Inflammatory macrophage (primary cell): ENCODE results near the gene CCDC142.

ENCODE experiments used
- DNase-seq, 2 donors: peaks; one replicate each; pipeline ENCODE4 v3.0.0-alpha.2; 2020 to 2022

Gene CCDC142

DNA sequence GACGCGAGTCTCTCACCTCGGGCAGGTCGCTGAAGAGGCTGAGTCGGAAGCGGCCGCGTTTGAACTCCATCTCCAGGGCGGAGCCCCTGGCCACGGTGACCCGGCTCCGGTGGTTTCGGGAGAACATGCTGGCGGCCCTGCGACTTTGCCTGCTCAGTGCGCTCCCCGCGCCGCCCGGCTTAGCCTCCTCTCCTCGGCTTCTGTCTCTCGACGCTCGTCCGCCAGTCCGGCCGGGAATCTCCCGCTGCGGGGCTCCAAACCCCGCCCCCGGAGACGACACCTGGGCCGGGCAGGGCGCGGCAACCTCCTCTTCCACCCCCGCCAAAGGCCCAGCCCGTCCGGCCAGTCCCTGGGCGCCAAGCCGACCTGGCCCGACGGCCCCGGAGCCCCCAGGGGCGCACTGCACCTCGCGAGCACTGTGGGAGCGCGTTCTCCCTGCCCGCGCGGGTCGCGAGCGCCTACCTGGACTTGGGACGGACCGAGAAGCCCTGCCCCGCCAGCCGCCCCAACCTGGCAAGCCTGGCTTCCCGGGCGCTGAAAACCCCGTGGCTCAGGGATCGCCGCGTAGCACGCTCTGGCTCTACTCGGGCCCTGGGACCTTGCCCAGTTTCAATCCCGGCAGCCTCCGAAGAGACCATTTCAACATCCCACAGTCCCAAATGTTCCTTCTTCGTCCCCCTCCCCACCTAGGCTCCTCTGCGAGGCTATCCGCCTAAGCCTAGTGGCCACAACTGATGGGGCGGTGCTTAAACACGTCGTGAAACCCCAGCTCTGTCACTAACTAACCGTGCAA is 40.9 kb downstream of the CCDC142 start, which contains the start of gene RTKN:
Gene RTKN, minus strand, starts transcription at position 248 of the 793 bp plus-strand sequence. Its CDS starts 121 bp downstream, at position 127.
- no peak for DNase-seq

DNA sequence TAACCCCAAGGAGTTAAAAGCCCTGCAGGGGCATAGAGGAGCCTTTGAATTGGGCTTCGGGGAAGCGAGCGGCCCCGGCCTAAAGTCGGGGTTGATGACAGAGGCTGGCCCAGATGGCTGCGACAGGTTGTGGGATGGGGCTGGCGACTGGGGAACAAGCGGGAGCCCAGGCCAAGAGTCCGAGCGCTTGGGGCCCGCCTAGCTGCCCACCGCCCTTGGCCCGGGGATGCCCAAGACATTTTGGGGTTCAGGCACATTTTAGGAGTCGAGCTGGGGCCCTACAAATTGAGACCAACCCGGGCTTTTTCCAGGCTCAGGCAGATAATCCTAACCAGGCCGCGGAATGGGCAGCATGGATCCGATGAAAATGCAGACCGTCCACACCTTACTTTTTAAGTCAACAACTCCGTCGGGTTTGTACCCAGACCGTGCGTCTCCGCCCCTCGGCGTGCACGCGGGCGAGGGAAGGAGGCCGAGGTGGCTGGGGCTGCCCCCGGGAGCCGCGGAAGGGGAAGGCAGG is 41.6 kb downstream of the CCDC142 start:
- no peak for DNase-seq

DNA sequence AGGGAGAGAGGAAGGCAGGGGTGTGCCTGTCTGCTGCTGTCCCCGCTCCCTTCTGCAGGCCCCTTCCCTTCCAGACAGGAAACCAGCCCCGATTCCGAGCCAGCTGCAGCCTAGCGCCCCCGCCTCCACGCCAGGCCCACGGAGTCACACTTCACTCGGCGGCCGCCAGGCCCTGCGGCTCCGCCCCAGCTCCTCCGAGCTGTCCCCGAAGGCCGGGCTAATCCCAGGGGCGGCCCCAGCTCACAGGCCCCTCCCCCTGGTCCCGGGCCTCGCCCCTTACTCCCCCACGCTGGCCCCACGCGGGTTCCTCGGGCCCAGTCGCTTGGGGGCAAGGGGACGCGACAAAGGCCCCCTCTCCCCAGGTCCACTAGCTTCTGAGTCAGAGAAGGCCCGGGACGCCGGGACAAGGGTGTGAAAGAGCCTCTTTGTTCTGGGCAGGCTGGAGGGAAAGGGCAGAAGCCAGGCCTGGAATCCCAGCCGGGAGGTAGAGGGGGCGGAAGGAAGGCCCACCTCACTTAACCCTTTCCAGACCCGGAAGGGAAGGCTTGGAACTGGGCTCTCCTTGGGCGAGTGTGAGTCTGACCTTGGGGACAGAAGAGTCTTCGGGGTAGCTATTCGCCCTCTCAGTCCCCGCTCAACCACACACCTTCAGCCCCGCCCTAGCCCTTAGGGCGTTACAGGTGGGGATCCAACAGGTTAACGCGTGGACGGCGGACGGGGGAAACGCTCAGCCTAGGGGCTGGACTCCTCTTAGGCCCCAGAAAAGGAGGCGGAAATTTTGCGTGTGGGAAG is 42.2 kb downstream of the CCDC142 start:
- peak; percentile 52 to 78 for DNase-seq

DNA sequence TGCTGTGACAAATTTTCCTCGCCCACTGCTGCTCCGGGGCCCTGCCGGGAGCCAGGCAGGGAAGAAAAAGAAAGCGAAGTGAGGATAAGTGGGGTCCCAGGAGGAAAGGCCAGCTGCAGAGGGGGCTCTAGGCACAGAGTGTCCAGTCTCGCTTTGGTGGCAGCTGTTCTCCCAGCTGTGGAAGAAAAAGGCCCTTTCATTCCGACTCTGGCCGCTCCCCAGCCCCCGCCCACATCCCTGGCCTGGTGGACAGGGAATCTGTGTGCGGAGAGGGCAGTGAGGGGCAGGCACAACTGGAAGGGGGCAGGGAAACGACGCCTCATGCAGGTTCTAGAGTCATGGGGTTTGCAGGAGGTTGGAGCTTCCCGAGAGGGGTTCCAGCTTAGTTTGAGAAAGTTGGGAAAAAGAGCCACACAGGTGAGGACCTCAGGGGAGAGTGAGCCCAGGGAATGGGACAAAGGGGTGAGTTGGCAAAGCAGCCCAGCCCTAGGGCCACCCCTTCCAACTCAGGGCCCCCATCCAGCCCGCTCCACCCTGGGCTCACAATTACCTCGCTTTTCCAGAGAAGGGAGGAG is 42.9 kb downstream of the CCDC142 start:
- no peak for DNase-seq

DNA sequence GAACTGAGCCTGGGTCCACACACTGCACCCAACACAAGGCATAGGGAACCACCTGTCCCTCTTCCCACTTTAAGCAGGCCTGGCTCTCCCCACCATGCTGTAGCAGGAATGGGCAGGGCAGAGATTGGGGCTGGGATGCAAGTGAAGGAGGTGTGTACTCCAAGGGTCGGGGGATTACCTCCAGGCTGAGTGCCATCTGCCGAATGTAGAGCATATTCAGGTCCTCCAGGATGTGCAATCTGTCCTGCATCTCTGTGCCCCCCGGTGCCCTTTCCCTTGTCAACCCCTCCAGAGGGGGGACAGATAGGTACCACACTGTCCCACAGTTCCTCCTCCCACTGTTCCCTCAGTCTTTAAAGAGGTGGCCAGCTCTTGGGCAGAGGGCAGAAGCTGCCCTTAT is 43.4 kb downstream of the CCDC142 start:
- DNase-seq, result no peak

DNA sequence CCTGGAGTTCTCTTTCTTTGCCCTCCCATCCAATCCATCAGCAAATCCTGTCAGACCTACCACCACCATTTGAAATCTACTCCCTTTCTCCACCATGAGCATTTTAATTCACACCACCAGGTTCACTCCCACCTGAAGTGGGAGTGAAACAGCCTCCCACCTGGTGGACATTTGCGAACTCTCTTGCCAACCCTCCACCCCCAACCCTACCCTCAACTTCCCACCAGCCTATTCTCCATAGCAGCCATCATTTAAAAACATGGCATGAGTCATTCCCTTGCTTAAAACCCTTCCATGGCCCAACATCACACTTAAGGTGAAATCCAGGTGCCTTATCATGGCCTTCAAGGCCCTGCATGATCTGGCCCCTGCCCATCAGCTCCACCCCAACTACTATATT is 44.5 kb downstream of the CCDC142 start:
- DNase-seq, result no peak

DNA sequence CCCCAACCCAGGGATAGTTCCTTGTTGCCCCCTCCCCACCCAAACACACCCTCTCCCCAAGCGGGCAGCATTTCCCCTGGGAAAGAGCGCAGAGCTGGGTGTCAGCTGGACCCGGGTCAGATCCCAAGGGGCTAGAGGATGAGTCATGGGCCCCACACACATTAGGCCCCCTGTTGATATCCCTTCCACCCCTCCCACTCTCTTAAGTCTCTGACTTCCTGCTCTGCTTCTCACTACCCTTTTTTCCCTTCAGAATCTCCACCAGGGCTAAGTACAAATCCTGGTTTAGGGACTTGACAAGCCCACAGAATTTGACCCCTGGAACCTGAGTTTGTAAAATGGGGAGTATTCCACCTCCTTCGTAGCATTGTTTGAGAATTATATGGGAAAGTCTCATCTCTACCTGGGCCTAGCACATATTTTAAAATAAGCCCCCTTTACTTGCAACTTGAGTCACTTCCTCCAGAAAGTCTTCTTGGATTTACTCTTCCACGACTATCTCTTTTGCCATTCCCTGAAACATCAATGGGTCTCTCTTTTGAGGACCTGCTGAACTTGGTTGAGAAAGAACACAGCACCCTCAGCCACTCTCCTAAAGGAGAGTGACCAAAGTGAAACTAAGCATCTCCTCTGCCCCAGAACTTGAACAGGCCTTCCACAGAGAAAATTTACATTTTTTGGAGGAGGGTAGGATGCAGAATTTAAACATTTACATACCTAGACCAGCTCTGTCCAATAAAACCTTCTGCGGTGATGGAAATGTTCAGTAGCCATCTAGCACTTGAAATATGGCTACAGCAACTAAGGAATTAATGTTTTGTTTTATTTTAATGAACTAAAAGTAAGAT is 45.7 kb downstream of the CCDC142 start:
- DNase-seq, result peak; percentile 20 to 46

DNA sequence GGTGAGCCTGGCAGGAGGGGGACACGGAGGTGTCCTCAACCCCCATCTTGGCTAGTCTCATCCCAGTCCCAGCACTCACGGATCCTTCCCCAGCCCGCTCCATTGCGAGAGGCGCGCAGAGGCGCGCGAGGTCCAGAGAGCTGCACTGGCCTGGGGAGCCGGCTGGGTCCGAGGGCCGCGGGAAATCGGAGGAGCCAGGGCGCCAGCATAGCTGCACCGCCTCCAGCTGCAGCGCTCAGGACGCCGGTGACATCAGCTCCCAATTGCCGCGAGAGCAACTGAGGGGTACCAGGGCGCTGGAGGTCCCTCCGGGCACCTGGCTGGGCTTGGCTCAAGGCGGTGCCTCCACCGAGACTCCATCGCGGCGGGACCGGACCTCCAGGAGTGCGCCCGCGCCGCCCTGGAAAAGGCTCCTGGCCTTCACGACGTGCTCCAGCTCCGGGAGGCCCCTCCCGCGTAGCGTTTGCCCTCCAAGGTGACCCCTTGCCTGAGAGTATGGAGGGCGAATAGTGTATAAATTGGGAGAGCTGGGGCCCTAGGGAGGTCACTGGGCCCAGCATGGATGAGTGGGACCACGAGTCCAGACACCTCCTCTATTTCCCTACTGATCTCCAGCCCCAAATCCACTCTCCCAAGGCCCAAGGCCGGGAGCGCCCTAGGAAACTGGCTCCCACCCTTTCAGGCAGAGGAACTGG is 46.5 kb downstream of the CCDC142 start:
- DNase-seq, result no peak

DNA sequence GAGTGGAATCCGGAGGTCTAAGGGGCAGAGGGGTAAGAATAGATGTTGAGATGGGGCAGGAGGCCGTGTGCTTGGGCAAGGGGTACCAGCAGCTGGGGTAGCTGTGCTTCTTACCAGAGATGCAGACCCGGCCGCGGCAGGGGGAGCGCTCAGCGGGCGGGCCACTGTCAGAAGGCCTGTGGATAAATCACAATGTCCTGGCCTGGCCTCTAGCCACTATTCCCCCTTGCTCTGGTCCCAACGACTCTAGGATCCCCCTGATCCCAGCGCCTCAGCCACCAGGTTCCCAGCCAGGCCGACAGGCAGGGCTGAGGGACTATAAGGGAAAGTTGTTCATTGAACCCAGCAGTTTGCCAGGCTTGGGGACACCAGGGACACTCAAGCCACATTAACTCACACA is 52.3 kb downstream of the CCDC142 start:
- DNase-seq, result no peak

DNA sequence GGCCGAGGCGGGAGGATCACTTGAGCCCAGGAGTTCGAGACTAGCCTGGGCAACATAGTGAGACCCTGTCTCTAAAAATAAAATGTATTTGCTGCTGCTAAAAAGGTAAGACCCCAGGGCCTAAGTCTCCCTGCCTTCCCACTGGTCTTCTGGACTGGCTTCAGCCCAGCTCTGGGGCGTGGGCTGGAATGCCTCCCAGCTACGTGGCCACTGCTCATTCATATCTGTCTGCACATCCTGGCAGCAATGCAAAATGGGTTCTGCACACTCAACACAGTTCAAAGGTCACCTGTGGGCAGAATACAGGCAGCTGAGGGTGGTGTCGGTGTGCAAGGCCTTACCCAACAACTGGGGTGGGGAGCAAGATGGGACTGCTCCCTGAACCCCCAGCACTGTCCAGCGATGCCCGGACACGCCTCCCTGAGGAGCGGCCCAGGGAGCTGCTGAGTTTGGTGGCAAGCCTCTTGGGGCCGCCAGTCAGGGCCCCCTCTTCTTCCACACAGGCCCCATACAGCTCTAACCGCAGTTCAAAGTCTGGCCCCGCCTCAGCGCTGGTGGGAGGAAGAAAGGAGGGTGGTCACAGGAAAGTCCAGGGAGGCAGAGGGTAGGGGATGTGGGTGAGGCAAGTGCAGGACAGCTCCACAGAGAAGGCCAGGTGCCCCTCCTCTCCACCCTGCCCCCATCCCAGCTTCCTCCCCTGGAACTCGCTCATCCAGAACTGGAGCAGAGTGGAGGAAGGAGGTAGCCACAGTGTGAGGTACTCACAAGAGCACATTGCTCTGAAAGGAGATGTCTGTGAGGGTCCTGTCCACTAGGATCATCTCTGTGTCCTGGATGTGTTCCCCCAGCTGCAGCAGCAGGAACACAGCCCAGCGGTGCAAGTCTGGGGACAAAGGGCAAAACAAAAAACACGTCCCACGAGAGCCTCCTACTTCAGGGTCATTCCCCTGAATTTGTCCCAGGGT is 53.0 kb downstream of the CCDC142 start:
- DNase-seq, result no peak

DNA sequence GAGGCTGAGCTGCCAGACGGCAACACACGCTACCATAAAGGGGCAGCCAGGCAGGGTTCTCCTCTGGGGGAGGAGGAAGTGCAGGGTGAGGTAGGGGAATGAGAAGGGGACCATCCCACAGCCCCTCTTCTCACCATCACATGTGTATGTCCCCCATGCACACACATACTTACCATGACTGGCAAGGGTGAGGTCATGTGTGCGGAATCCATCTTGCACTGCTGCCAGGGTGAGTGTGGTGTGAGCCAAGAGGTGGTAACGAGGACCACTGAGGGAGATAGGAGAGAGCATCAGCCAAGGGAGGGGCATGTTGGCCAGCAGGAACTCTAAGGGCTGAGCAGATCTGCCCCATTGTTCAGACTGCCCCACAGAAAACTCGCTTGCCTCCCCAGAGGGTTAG is 54.1 kb downstream of the CCDC142 start:
- DNase-seq, result no peak

DNA sequence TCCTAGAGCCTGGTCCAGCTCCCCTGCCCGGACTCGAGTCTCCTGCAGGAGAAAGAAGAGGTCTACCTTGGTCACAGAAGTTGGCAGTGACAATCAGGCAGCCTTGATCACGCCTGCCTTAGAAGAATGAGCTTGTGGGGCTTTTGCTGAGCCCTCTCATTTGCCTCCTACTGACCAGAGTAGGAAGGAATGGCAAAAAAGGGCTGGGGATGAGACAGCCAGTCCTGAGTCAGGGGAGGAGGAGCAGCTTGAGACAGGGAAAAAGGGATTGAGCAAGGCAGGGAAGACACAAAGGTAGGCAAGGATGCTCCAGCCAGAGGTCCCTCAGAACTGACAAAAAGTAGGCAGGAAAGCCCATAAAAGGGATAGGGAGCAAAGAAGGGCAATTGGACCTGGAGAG is 55.2 kb downstream of the CCDC142 start:
- DNase-seq, result no peak

DNA sequence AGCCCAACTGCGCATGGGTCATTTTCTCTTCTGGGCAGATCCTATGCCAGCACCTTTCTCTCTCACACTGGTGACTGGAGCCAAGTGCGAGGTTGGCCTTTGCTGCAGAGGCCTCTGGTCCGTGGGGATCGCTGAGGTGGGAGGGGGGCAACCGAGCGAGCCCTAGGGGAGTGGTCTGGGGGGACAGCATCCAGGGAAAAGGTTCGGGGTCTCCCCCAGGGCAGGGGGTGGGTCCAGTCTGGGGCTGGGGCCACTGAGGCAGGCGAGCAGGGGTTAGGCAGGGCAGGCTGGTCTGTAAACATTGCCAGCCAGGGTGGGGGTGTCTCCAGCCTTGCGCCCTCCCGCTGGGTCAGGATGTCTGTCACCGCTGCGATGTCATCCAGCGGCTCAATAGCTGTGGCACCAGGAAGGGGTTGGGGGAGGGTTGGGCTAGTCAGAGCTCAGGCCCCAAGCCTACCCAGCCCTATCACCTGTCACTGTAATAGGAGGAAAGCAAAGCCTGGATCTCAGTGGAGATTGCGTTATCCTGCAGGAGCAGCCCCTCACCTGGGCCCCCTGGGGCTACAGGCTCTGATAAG is 56.5 kb downstream of the CCDC142 start:
- no peak for DNase-seq

DNA sequence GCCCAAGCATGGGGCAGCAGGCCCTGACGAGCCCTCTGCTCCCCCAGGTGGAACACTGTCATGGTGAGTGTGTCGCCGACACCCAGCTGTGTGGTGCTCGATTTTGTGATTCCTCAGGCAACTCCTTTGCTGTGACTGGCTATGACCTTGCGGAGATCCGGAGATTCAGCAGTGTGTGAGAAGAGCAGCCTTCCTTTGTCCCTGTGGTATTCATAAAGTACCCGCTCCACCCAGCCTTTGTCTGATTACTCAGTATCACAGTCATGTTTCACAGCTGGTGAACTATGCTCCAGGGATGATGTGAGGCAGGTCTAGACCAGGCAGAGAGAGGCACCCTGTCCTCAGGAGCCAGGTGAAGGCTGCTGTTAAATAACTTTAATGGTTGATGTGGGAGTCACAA is 57.3 kb downstream of the CCDC142 start:
- DNase-seq, result no peak

DNA sequence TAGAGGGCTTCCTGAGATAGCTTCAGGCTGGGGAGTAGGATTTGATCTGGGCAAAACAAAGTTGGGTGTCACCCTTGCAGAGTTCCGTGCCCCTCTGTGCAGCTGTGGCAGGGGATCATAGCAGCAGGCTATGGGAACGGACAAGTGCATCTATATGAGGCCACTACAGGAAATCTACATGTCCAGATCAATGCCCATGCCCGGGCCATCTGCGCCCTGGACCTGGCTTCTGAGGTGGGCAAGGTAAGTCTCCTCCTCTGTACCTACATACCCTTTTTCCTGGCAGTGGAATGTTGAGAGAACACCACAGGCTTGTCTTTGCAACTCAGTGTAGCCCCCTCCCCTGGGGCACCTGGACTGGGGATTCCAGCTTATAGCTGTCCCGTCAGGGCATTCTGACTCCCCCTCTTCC is 57.8 kb downstream of the CCDC142 start:
- no peak for DNase-seq

DNA sequence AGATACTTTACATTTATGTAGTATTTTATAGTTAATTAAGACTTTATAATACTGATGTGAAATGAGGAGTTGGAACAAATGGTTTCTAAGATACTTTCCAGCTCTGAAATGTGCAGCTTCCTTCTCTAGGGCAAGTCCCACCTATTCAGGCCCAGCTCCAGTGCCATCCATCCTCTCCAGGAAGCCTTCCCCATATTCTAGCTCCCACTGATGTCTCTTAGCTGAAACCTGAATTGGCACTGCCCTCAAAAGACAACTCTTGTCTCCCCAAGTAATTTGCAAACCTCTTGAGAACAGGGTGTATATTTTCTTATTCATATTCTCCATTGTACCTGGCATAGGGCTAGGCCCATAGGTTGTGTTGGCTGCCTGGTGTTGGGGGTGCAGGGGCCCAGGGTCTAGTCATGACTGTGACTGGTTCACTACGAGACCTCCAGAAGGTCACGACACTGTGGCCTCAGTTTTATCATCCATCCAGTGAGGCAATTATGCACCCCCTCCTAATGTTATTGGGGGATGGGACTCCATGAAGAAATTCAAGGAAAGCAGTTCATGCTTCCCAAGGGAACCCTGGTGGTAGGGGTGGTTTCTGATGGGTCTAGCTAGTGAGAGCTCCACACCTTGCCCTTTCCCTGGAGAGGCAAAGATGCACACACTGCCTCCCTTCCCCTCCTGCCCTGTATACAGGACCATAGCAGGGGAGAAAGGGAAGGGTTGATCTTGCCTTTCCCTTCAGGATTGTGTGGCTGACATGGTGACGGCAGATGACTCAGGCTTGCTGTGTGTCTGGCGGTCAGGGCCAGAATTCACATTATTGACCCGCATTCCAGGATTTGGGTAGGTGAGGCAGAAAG is 58.4 kb downstream of the CCDC142 start:
- no peak for DNase-seq
